Stimulated activated CD4-positive, alpha-beta T cell treated with anti-CD3 and anti-CD28 coated beads, Interleukin-1b, Interleukin-23, amount 100 ng/mL, for 1 hour (primary cell): ENCODE data around the gene MBD6.
"Not testable (repeated sequence)": the region's sequence is repeated elsewhere in the genome, so short reads cannot be mapped to it uniquely, and the experiment has no call there.

ENCODE experiments used
- DNase-seq, 2 donors: peaks; one replicate each; pipeline ENCODE4 v3.0.0-alpha.2; 2020; ENCODE audit warnings: low read depth in 2 of 2

MBD6 gene

GRCh38 chr12:57489157-57489641 lies 33.4 kb upstream of the MBD6 start:
- no peak for DNase-seq

DNA sequence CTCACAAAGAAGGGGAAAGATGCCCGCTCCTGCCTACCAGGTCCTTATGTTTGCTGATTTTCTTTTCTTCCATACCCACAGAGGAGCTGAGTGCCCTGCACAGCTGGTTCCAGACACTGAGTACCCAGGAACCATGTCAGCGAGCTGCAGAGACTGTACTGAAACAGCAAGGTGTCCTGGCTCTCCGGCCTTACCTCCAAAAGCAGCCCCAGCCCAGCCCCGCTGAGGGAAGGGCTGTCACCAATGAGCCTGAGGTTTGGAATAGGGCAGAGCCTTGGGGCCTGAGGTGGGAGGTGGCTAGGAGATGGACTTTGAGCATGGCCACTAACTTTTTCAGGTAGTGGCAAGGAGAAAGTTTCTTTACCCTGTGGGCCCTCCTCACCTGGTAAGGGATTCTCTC lies 32.5 kb upstream of the MBD6 start:
- DNase-seq, result no peak

- no peak for DNase-seq
Measured at GRCh38 chr12:57491393-57492280, 31.0 kb upstream of the MBD6 start.

DNA sequence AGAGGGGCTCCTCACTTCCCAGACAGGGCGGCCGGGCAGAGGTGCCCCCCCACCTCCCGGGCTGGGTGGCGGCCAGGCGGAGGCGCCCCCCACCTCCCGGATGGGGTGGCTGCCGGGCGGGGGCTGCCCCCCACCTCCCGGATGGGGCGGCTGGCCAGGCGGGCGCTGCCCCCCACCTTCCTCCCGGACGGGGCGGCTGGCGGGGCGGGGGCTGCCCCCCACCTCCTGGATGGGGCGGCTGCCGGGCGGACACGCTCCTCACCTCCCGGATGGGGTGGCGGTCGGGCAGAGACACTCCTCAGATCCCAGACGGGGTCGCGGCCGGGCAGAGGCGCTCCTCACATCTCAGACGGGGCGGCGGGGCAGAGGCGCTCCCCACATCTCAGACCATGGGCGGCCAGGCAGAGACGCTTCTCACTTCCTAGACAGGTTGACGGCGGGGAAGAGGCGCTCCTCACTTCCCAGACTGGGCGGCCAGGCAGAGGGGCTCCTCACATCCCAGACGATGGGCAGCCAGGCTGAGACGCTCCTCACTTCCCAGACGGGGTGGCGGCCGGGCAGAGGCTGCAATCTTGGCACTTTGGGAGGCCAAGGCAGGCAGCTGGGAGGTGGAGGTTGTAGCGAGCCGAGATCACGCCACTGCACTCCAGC lies 27.4 kb upstream of the MBD6 start:
- not testable (repeated sequence) for DNase-seq

DNA sequence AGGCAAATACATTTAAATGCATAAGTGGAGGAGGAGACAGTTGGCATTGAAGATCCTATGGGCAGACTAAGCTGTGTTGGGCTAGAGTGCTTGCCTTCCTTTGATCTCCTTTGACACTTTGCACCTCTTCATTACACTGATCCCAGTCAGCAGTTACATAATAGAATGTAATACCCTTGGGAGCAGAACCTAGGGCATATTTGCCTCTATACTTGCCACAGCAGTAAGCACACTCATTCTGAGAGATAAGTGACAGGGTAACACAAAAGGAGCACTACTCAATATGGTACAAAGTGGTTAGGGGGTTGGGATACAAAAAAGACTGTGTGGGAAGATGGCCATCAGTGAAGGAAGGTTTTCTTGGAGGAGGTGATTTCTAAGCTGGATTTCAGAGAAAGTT lies 25.8 kb upstream of the MBD6 start:
- no peak for DNase-seq

DNA sequence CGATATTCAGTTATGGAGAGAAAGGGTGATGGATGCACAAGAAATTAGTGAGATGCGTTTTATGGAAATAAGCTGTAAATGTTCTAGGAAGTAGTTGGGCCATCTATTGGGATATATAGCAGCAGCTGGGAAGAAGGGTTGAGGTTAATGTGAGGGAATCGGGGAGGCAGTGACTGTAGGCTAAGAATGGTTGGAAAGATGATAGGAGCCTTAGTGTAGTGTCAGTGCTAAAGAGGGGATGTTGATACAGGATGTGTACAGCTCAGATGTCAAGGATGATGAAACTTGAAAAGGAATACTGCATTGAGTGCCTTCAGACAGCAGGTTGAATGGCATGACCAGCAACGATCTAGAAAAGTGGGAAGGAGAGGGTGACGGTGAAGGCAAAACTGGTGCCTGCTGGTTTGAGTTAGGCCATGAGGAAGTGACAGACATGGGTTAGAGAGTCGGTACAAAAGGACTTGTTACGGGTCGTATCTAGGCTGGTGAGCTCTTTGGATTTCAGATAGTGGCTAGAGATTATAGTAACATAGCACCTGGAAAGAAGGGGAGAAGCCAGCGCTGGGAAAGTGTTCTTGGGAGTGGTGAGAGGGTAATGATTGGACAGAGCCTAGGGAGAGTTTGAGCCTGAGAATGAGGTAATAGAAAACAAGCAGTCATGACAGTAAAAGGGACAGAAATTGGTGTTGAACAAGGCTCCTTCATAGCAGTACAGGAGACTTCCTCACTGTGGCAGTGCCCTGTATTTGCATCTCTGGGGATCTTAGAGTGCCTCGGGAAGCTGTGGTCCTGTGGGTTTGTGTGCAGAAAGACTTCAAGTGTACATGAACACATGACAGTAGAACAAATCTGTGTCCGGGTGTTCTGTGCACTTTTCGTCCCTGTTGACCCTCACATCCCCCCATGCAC lies 25.1 kb upstream of the MBD6 start:
- no peak for DNase-seq

DNA sequence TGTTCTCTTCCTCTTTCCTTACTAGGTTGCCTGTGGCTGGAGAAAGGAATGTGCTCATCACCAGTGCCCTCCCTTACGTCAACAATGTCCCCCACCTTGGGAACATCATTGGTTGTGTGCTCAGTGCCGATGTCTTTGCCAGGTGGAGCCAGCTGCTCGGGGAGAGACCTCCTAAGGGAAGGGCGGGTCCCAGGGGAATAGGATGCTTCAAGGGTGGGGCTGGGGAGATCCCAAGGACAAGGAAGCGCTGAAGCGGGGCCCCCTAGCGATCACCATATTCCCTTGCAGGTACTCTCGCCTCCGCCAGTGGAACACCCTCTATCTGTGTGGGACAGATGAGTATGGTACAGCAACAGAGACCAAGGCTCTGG lies 24.5 kb upstream of the MBD6 start:
- DNase-seq, result no peak

DNA sequence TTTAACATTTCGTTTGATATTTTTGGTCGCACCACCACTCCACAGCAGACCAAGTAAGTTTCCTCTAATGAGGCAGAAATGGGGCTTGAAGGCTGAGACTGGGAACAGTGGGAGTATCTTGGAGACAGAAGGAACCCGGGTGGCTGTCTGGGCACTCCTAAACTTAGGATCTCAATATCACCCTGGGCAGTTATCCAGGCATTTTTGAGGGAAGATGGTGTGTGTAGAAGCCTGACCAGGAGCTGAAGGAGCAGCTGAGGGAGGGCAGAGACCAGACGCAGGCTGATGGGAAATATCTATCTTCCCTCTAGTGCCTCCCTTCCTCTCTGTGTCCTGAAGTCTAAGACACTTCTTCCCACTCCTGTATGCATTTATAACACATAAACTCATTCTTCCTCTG lies 24.1 kb upstream of the MBD6 start:
- DNase-seq, result no peak

DNA sequence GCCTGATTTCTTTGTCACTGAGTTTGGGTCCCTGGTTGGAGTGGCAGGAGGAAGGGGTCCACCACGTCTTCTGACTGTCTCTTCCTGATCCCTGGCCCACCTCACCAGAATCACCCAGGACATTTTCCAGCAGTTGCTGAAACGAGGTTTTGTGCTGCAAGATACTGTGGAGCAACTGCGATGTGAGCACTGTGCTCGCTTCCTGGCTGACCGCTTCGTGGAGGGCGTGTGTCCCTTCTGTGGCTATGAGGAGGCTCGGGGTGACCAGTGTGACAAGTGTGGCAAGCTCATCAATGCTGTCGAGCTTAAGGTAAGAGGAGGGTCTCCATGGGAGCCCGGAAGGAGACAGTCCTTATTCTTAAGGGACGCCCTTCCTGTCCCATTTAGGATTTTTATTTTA lies 22.4 kb upstream of the MBD6 start:
- DNase-seq, result no peak

- not testable (repeated sequence) for DNase-seq
Measured at GRCh38 chr12:57502311-57502969, 20.2 kb upstream of the MBD6 start.

DNA sequence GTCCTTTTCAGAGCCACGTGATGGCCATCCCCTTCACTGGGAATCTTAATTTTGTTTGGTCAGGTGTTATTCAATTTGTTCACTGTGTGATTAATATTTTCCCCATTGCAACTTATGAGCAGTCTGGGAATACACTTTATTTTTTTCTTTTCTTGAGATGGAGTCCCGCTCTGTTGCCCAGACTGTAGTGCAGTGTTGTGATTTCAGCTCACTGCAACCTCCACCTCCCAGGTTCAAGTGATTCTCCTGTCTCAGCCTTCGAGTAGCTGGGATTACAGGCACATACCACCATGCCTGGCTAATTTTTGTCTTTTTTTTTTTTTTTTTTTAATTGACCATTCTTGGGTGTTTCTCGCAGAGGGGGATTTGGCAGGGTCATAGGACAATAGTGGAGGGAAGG lies 16.1 kb upstream of the MBD6 start:
- not testable (repeated sequence) for DNase-seq

- not testable (repeated sequence) for DNase-seq
Measured at GRCh38 chr12:57507796-57508195, 14.8 kb upstream of the MBD6 start.

- DNase-seq, result no peak
Measured at GRCh38 chr12:57511161-57511560, 11.5 kb upstream of the MBD6 start.

GRCh38 chr12:57511588-57512325 lies 10.9 kb upstream of the MBD6 start:
- no peak for DNase-seq

DNA sequence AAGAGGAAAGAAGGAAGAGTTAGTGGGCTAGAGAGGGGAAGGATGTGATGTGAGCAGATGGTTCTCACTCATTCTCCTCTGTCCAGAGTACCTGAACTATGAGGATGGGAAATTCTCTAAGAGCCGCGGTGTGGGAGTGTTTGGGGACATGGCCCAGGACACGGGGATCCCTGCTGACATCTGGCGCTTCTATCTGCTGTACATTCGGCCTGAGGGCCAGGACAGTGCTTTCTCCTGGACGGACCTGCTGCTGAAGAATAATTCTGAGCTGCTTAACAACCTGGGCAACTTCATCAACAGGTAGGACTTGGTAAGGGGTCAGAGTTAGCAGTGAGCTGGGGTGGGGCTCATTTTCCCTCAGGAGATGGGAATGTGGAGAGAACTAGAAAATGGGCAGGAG lies 10.0 kb upstream of the MBD6 start:
- no peak for DNase-seq

- no peak for DNase-seq
Measured at GRCh38 chr12:57513266-57513665, 9.4 kb upstream of the MBD6 start.

- DNase-seq, result not testable (repeated sequence)
Measured at GRCh38 chr12:57513677-57514076, 8.9 kb upstream of the MBD6 start.

DNA sequence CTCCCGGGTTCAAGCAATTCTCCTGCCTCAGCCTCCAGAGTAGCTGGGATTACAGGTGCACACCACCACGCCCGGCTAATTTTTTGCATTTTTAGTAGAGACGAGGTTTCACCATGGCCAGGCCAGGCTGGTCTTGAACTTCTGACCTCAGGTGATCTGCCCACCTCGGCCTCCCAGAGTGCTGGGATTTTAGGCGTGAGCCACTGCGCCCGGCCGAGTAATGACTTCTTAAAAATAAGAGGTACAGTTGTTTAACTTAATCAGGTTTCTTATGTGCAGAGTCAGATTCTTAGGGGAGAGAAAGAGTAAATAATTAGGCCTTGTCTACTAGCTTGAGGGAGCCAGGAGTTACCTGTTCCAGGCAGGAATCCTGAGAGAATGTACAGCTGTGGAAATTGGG lies 8.4 kb upstream of the MBD6 start:
- DNase-seq, result not testable (repeated sequence)

- no peak for DNase-seq
Measured at GRCh38 chr12:57514720-57515407, 7.8 kb upstream of the MBD6 start.

DNA sequence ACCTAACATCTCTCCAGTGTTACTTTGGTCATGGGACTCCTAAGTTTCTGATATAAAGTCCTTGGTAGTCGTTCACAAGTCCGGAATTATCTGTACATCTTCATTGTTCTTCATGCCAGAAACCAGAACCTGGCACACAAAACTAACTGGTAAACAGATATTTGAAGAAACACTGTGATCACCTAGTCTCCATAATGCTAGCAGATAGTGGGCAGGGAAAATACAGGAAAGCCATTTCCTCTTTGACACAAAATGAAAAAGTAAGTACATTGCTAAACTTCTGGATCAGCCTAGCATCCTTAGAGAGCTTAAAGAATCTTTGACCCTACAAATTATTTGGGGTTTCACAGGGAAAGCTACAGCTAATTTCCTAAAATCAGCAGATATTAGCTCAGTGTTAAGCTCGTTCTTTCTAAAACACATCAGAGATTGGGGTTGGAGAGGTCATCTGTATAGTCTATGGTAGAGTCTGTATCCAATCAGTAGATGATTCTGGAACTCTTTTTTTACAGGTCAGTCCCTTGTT lies 7.2 kb upstream of the MBD6 start:
- DNase-seq, result no peak
